Ramos (cell line): Measurements from ENCODE around the gene SLC45A2.
"Not testable (repeated sequence)": the region's sequence is repeated elsewhere in the genome, so short reads cannot be mapped to it uniquely, and the experiment has no call there.

ENCODE experiments used
- in situ Hi-C: fragments of 300-500 bp; cut with MboI; formaldehyde crosslinking; loops from one replicate; pipeline ENCODE4 v1.14.3; 2022; ENCODE audit warnings: low sequenced_read_pairs; ENCODE audit not compliant: unreplicated experiment

Gene SLC45A2

DNA sequence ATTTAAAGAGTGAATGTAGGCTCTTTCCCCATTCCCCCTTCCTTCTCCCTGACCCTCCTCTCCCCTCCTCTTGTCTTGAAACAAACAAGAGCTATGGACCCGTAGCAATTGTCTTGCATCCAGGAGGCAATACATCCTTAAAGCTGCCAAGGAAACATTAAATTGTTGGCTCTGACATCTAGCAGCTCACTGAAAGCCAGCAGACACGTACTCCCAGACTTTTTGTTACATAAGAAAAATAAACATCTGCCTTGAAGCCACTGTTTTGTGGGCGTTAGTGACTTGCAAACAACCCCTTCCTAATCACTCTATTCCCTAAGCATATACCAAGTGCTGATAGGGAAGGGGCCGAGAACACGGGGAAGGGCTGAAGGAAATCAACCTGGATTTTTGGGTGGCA is 8.6 kb downstream of the SLC45A2 start:
- in situ Hi-C loops = no loop called here

- in situ Hi-C loops = no loop called here
Measured at GRCh38 chr5:33973271-33973670, 11.2 kb downstream of the SLC45A2 start.

DNA sequence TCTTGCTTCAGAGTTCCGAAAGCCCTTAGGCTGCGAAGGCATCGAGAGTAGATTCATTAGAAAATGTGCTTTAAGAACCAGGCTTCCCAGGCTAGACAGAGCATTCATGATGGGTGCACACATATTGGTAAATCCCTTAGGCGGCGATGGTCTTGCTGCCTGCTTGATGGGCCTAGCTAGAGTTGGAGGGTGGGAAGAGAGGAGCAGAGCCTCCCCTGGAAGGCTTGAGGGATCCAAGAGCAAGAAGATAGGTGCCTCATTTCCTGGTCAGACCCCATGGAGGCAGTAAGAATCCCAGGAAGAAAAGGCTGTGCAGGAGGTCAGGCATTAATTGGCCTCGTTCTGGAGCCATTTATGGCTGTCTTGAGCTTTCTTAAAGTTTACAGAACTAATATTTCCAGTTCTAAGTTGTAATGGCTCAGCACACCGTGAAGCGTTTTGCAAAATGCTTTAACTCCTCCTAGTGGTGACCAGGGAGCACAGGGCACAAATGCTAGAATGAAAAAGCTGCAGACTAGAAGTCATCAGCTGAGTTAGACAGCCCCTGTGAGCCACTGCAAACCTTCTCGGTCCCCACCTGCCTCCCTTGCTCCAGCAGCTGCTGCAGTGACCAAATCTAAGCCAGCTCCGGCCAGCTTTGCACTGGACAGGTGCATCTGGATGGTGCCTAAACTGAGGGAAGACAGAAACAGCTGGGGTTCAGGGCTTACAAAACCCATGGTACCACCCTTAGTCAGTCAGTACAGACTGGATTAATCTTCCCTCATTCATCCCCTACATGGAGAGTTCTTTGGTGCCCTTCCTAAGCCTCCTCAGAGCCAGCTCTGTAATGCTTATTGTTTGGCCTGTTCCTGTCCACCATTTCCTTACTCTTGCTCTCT is 14.7 kb downstream of the SLC45A2 start:
- in situ Hi-C loops = no loop called here

GRCh38 chr5:33968211-33969005 is 16.1 kb downstream of the SLC45A2 start:
- in situ Hi-C loops = no loop called here

DNA sequence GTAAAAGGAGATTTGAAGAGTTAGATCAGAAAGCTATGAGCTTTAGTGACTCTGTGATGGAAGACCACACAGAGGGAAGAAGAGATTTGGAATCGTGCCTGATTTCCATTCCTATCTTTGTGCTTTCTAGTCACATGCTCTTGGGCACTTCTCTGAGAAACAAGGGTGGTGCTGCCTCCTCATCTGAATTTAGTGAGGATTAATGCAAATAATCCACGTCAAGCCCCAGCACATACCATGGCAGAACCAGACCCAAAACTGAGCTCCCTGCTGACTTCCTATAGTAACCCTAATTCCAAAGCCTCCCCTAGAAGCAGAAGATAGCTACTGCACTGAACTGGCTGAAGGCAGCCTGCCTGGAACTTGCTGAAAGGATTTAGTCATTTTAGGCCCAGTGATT is 17.7 kb downstream of the SLC45A2 start:
- in situ Hi-C loops = no loop called here

DNA sequence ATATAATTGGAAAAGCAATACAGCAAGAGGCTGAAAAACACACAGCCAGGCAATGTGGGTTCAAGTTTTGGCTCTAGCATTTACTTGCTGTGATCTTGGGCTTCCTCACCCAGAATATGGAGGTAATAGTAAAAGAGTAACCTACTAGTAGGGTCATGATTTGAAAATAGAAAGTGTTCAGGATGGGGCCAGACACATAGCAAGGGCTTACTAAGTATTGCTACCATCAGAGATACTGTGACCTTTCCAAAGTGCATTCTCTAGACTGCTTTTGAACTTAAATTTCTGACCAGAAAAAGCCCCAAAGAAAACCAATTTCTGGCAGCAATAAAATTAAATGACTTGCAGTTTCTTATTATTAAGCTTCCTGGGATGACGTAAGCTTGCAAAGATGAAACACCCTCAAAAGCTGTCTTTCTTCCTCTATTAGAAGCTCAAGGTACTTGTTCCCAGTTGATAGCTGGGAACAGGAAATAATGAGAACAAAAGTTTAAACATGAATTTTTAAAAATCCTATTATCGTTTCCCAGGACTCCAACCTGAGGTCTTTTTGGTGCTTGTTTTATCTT is 20.3 kb downstream of the SLC45A2 start:
- in situ Hi-C loops = no loop called here

- in situ Hi-C loops = no loop called here
Measured at GRCh38 chr5:33958176-33958575, 26.3 kb downstream of the SLC45A2 start.

DNA sequence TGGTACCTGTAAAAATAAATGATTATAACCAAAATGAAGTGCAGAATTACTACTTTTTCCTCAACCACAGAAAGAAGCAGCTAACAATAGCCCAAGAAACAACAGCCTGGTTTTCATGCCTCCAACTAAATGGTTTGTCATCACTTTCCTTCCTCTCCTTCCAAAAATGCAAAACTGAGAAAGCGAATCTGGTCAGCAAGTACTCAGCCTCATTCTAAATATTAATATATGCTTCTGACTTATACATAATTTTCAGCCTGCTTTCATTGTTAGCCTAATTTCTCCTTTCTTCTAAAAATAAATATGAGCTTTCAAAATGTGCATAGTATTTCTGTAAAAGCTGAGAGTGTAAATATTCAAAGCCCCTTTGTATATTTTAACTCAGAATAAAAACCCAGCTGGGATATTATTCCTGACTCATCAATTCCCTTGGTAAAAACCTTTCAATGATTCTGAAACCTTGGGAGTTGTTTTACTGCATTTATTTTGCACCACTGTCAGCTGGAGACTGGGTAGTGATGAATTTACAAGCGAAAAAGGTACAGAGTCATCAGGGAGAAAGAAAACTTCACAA is 26.8 kb downstream of the SLC45A2 start:
- in situ Hi-C loops = no loop called here

- in situ Hi-C loops = not testable (repeated sequence)
Measured at GRCh38 chr5:33952175-33952574, 32.3 kb downstream of the SLC45A2 start.

DNA sequence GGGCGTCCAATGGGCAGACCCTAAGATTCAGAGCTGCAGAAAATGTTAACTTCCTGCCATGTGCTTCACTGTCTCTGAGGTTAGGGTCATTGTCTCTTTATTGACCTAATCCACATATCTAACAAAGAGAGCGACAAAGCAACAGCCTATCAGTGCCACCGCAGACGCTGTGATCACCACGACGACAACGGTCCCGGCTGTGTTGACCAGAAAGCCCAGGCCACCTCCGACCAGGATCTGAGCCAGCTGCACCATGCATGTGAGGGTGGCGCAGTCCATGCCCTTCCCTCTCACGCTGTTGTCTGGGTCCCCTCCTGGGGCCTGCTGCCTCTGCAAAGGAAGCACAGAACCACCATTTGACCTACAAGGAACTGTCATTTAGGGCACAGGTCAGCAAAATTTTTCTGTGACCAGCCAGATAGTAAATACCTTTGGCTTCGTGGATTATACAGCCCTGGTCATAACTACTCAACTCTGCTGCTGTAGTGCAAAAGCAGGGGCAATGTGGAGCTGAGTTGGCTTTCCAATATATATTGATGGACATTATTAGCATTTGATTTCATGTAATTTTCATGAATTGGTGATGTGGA is 39.9 kb downstream of the SLC45A2 start:
- in situ Hi-C loops = no loop called here

- in situ Hi-C loops = no loop called here
Measured at GRCh38 chr5:33941090-33941489, 43.4 kb downstream of the SLC45A2 start.

- in situ Hi-C loops = loop anchor here (10.0 kb wide), 1 partner anchor 505 kb away; no protein-coding TSS in a partner anchor
Measured at GRCh38 chr5:33939556-33940262, 44.8 kb downstream of the SLC45A2 start.

DNA sequence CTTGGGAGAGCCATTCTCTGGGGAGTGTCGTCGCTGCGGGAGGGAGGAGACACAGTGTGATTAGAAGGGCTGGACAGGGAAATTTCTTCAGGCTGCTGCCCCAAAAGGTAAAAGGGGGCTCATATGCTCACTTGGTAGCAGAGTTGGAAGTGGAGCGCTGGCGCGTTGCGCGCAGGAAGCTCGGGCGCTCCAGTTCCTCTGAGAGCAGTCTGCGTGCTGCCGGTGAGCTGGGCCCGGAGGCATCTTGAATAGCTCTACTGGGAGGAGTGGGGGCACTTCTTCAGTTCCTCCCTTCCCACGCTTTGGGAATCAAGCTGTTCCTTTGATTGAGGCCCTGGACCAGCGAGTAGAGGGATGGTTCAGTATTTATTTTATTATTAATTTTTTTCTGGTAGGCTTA is 45.6 kb downstream of the SLC45A2 start:
- in situ Hi-C loops = loop anchor here (10.0 kb wide), 1 partner anchor 504 kb away; no protein-coding TSS in a partner anchor

DNA sequence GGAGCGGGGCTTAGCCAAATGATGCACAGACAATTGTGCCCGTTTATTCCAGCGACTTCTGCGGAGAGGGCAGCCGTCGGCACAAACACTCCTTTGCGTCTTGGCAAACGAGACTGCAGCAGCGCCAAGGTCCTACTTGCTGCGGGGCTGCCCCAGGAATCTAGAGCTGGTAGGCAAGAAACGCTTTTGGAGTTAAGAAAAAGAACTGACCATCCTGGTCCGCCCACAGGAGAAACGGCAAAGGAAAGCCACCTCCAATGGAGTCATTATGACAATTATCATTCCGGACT is 46.0 kb downstream of the SLC45A2 start:
- in situ Hi-C loops = loop anchor here (10.0 kb wide), 1 partner anchor 504 kb away; no protein-coding TSS in a partner anchor

- in situ Hi-C loops = loop anchor here (10.0 kb wide), 1 partner anchor 503 kb away; no protein-coding TSS in a partner anchor
Measured at GRCh38 chr5:33937707-33938506, 46.6 kb downstream of the SLC45A2 start.

DNA sequence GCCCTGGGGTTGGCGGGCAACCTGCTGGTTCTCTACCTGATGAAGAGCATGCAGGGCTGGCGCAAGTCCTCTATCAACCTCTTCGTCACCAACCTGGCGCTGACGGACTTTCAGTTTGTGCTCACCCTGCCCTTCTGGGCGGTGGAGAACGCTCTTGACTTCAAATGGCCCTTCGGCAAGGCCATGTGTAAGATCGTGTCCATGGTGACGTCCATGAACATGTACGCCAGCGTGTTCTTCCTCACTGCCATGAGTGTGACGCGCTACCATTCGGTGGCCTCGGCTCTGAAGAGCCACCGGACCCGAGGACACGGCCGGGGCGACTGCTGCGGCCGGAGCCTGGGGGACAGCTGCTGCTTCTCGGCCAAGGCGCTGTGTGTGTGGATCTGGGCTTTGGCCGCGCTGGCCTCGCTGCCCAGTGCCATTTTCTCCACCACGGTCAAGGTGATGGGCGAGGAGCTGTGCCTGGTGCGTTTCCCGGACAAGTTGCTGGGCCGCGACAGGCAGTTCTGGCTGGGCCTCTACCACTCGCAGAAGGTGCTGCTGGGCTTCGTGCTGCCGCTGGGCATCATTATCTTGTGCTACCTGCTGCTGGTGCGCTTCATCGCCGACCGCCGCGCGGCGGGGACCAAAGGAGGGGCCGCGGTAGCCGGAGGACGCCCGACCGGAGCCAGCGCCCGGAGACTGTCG is 47.3 kb downstream of the SLC45A2 start:
- in situ Hi-C loops = loop anchor here (10.0 kb wide), 1 partner anchor 502 kb away; no protein-coding TSS in a partner anchor

GRCh38 chr5:33936381-33937016 is 48.0 kb downstream of the SLC45A2 start, which contains the start of gene RXFP3:
TSS of gene RXFP3 (plus strand) at chr5:33936386. CDS start at chr5:33936741, 355 bp downstream.
- in situ Hi-C loops = loop anchor here (10.0 kb wide), 1 partner anchor 502 kb away; no protein-coding TSS in a partner anchor
